HepG2 (cell line): ENCODE data around the gene CEBPA. TPM values are rescaled to one million over a fixed set of nuclear protein-coding genes. Genes with fewer than 3 reads are reported as not detected.

Source experiments
- AGO1 ChIP-seq: fragments of 200-400 bp; formaldehyde crosslinking; IDR thresholded peaks from 2 replicates; pipeline ENCODE4 v1.6.1; 2017; ENCODE audit warnings: mild to moderate bottlenecking, low read depth, low read length, moderate library complexity; ENCODE audit not compliant: poor library complexity, severe bottlenecking
- ASH2L ChIP-seq: fragments of 300-600, 200-600 bp; sonication (generic); IDR thresholded peaks from 2 replicates; pipeline ENCODE4 v1.7.0; 2017; ENCODE audit warnings: low read depth, mild to moderate bottlenecking, moderate library complexity, mixed read lengths, low read length; ENCODE audit not compliant: insufficient read length
- HOXA7 ChIP-seq: sonication (generic); formaldehyde crosslinking; IDR thresholded peaks from 2 replicates; pipeline ENCODE4 v1.8.1; 2022; ENCODE audit warnings: mild to moderate bottlenecking, missing genetic modification reagents, moderate library complexity
- HOXA9 ChIP-seq: sonication (generic); formaldehyde crosslinking; IDR thresholded peaks from 2 replicates; pipeline ENCODE4 v1.8.1; 2022; ENCODE audit warnings: missing genetic modification reagents, mild to moderate bottlenecking, moderate library complexity, borderline replicate concordance
- JARID2 ChIP-seq: sonication (generic); formaldehyde crosslinking; IDR thresholded peaks from 2 replicates; pipeline ENCODE4 v1.8.1; 2023; ENCODE audit warnings: missing genetic modification reagents, inconsistent platforms; ENCODE audit not compliant: insufficient replicate concordance
- KLF16 ChIP-seq, 2 experiments: sonication (generic) in 1 of 2; formaldehyde crosslinking in 1 of 2; IDR thresholded peaks; 2 replicates each; pipeline versions ENCODE4 v1.6.1 to v1.8.0; 2016 to 2023; ENCODE audit warnings: missing genetic modification reagents in 2 of 2, missing compliant biosample characterization in 1 of 2
- RBFOX2 ChIP-seq: fragments of 200-400 bp; formaldehyde crosslinking; IDR thresholded peaks from 2 replicates; pipeline ENCODE4 v1.6.1; 2017; ENCODE audit warnings: low read depth, mild to moderate bottlenecking, low read length
- SP140L ChIP-seq: sonication (generic); formaldehyde crosslinking; IDR thresholded peaks from 2 replicates; pipeline ENCODE4 v1.4.0; 2020; ENCODE audit warnings: missing genetic modification reagents, borderline replicate concordance
- SP5 ChIP-seq: IDR thresholded peaks from 2 replicates; pipeline ENCODE4 v1.6.1; 2016; ENCODE audit warnings: low read depth, borderline replicate concordance
- SRY ChIP-seq: sonication (generic); formaldehyde crosslinking; IDR thresholded peaks from 2 replicates; pipeline ENCODE4 v1.8.0; 2022; ENCODE audit warnings: mild to moderate bottlenecking, missing genetic modification reagents
- TMF1 ChIP-seq: sonication (generic); formaldehyde crosslinking; IDR thresholded peaks from 2 replicates; pipeline ENCODE4 v1.8.1; 2022; ENCODE audit warnings: low read depth, missing genetic modification reagents
- XRCC5 ChIP-seq: fragments of 200-400 bp; formaldehyde crosslinking; optimal IDR thresholded peaks from 2 replicates; pipeline ENCODE3; 2017; ENCODE audit warnings: mild to moderate bottlenecking, low read length
- ZFY ChIP-seq: sonication (generic); formaldehyde crosslinking; IDR thresholded peaks from 2 replicates; pipeline ENCODE4 v1.4.0; 2020; ENCODE audit warnings: missing genetic modification reagents
- ZIK1 ChIP-seq: sonication (generic); formaldehyde crosslinking; IDR thresholded peaks from 2 replicates; pipeline ENCODE4 v1.5.0; 2020; ENCODE audit warnings: mild to moderate bottlenecking, low read depth, missing genetic modification reagents, borderline replicate concordance
- ZNF20 ChIP-seq: sonication (generic); formaldehyde crosslinking; IDR thresholded peaks from 2 replicates; pipeline ENCODE4 v1.4.0; 2020; ENCODE audit warnings: mild to moderate bottlenecking, moderate library complexity, missing genetic modification reagents
- ZNF205 ChIP-seq: IDR thresholded peaks from 2 replicates; pipeline ENCODE4 v1.6.1; 2018; ENCODE audit warnings: missing biosample characterization, missing genetic modification reagents
- ZNF350 ChIP-seq: sonication (generic); formaldehyde crosslinking; IDR thresholded peaks from 2 replicates; pipeline ENCODE4 v1.4.0; 2020; ENCODE audit warnings: mild to moderate bottlenecking, low read depth, missing genetic modification reagents, borderline replicate concordance
- ZNF549 ChIP-seq: sonication (generic); formaldehyde crosslinking; IDR thresholded peaks from 2 replicates; pipeline ENCODE4 v1.5.0; 2020; ENCODE audit warnings: missing genetic modification reagents
- ZNF569 ChIP-seq: sonication (generic); formaldehyde crosslinking; IDR thresholded peaks from 2 replicates; pipeline ENCODE4 v1.5.0; 2020; ENCODE audit warnings: mild to moderate bottlenecking, missing genetic modification reagents, moderate library complexity, borderline replicate concordance
- ZNF670 ChIP-seq: sonication (generic); formaldehyde crosslinking; IDR thresholded peaks from 2 replicates; pipeline ENCODE4 v1.8.0; 2022; ENCODE audit warnings: mild to moderate bottlenecking, missing genetic modification reagents, borderline replicate concordance
- ZNF891 ChIP-seq: sonication (generic); formaldehyde crosslinking; IDR thresholded peaks from 2 replicates; pipeline ENCODE4 v1.5.0; 2020; ENCODE audit warnings: mild to moderate bottlenecking, missing genetic modification reagents
- polyA plus RNA-seq, 8 experiments: library from polyadenylated mRNA; depleted of rRNA in 3 of 8; stranded (reverse) in 7 of 8; unstranded in 1 of 8; fragments of >200 nt; fragmentation: Illumina TruSeq in 4 of 8; extraction: Trizol in 4 of 8; gene quantifications; 2 replicates each; pipeline versions ENCODE4 v1.2.1 to v1.2.3, GENCODE V29; 2011 to 2016; ENCODE audit warnings: low read depth in 4 of 8, missing spikeins in 1 of 8, mixed read lengths in 1 of 8; ENCODE audit not compliant: insufficient read depth in 1 of 8
- total RNA-seq, 5 experiments: library from RNA; depleted of rRNA; stranded (reverse); fragments of >200 nt; fragmentation: Illumina TruSeq; extraction: Trizol; gene quantifications; 2 replicates each; pipeline ENCODE4 v1.2.3, GENCODE V29; 2016; ENCODE audit warnings: low read depth in 1 of 5
- TF ChIP-seq, protein P1 (sequence below): sonication (generic); formaldehyde crosslinking; IDR thresholded peaks from 2 replicates; pipeline ENCODE4 v1.4.0; 2020; ENCODE audit warnings: mild to moderate bottlenecking, low read depth, missing genetic modification reagents
- TF ChIP-seq, protein P2 (sequence below): sonication (generic); formaldehyde crosslinking; IDR thresholded peaks from 2 replicates; pipeline ENCODE4 v1.4.0; 2020; ENCODE audit warnings: missing genetic modification reagents
- TF ChIP-seq, protein P3 (sequence below): sonication (generic); formaldehyde crosslinking; IDR thresholded peaks from 2 replicates; pipeline ENCODE4 v1.8.1; 2023; ENCODE audit warnings: mild to moderate bottlenecking, missing genetic modification reagents, borderline replicate concordance

The CEBPA gene
- total and polyA plus RNA-seq, 2 of the 13 experiments (the other 11 are each of a cell fraction or from before 2014, with no cell fraction given), result 24.8 to 103 TPM

DNA sequence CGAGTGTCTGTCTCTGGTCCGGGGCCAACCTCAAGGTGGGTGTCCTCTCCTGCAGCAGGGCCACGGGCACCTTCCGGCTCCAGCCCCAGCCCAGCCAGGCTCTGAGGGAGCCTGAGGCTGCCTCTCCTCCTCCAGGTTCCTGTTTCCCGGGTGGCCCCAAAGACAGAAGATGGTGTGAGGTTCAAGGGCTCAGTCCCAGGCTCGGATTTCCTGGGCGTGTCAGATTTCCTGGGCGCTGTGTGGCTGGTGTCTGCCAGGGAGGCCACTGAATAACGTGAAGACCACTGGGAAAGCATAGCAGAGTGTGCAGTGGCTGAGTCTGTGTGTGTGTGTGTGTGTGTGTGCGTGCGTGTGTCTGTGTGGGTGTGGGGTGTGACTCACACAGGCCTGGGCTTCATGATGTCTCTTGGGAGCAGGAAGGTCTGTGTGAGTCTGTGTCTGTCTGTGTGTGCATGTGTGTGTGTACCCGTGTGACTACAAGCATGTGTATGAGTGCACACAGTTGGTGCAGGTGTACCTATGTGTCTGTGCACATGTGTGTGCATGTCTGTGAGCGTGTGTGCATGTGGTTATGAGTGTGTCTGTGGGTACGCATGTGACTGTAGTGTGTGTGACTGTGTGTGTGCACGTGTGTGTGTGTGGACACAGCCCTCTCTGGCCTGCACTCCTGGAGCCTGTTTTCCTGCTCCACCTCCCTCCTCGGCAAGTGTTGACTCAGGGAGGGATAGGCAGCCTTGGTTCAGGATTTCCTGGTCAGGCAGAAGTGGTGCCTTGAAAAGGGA is 28.3 kb downstream of the CEBPA start (continued):
- TF ChIP-seq, protein P1, sequence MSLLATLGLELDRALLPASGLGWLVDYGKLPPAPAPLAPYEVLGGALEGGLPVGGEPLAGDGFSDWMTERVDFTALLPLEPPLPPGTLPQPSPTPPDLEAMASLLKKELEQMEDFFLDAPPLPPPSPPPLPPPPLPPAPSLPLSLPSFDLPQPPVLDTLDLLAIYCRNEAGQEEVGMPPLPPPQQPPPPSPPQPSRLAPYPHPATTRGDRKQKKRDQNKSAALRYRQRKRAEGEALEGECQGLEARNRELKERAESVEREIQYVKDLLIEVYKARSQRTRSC (CRISPR knock-in tag), result no peak; the same call in 1 of the 2 replicates
- no peak for TF ChIP-seq ZNF549 (CRISPR knock-in tag)
- peak; percentile 94 for TF ChIP-seq SP5 (CRISPR knock-in tag)
- TF ChIP-seq, protein P2, sequence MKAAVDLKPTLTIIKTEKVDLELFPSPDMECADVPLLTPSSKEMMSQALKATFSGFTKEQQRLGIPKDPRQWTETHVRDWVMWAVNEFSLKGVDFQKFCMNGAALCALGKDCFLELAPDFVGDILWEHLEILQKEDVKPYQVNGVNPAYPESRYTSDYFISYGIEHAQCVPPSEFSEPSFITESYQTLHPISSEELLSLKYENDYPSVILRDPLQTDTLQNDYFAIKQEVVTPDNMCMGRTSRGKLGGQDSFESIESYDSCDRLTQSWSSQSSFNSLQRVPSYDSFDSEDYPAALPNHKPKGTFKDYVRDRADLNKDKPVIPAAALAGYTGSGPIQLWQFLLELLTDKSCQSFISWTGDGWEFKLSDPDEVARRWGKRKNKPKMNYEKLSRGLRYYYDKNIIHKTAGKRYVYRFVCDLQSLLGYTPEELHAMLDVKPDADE, result no peak
- TF ChIP-seq ZNF670 (CRISPR knock-in tag), result no peak
- no peak for TF ChIP-seq TMF1 (CRISPR knock-in tag)
- no peak for TF ChIP-seq HOXA7 (CRISPR knock-in tag)
- TF ChIP-seq ZNF569 (CRISPR knock-in tag), result no peak
- TF ChIP-seq KLF16 (CRISPR knock-in tag; IDR thresholded peaks at IDR 0.05), result peak in 1 of 2 experiments; percentile 53; a peak in 1 of 4 replicates
- peak; percentile 52; the same call in 1 of the 2 replicates for TF ChIP-seq ZNF205
- TF ChIP-seq SP140L (CRISPR knock-in tag), result no peak
- TF ChIP-seq ASH2L, result no peak
- TF ChIP-seq AGO1, result no peak
- TF ChIP-seq ZFY (CRISPR knock-in tag), result peak; percentile 71
- TF ChIP-seq ZNF891 (CRISPR knock-in tag), result no peak
- TF ChIP-seq, protein P3, sequence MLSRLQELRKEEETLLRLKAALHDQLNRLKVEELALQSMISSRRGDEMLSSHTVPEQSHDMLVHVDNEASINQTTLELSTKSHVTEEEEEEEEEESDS (CRISPR knock-in tag), result no peak
- TF ChIP-seq ZNF20, result no peak
- no peak for TF ChIP-seq JARID2 (CRISPR knock-in tag)
- no peak for TF ChIP-seq XRCC5
- no peak; the same call in 1 of the 2 replicates for TF ChIP-seq HOXA9 (CRISPR knock-in tag)
- no peak for TF ChIP-seq RBFOX2
- 0 out of 2 replicates have a peak, but pooled peaks have one; percentile 23 for TF ChIP-seq SRY (CRISPR knock-in tag)
- no peak for TF ChIP-seq ZNF350 (CRISPR knock-in tag)
- no peak for TF ChIP-seq ZIK1 (CRISPR knock-in tag)
